ENCODE data around the gene CPNE5.

Gene CPNE5

GRCh38 chr6:36791521-36792135 is 47.6 kb downstream of the CPNE5 start:
- DNase-seq (ENCODE audit: low read depth) = no peak

DNA sequence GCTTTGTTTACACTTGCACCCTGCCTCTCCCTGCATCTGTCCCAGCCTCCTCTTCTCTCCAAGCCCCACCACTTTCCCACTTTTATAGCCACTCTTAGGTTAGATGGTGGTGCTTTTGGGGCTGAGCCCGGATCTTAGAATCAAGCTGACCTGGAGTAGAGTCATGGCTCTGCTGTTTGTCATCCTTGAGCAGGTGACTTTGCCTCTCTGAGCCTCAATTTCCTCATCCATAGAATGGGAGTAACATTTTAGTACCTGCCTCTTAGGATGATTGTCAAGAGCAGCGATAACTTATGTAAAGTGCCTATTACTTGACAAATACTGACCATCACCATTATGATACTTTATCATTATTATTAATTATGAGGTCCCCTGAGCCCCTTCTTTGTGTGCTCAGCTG is 48.2 kb downstream of the CPNE5 start:
- DNase-seq (ENCODE audit: low read depth) = no peak

DNA sequence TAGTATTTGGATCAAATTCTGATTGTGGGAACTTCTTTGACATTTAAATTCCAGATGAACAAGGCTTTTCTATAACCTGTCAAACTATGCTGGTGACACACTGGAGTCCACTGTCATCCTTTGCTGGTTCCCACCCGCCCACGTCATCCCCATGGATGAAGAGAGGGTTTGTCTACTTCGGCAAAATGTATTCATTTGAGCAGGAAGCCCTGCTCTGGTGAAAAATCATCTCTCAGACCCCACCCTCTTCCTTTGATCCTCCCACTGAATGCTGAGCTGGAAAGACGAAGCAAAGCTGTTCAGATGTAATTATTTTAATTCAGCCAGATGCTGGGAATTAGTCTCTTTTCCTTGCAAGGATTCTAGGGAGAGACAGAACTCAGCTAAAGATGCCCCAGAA is 50.5 kb downstream of the CPNE5 start:
- DNase-seq (ENCODE audit: low read depth) = no peak

DNA sequence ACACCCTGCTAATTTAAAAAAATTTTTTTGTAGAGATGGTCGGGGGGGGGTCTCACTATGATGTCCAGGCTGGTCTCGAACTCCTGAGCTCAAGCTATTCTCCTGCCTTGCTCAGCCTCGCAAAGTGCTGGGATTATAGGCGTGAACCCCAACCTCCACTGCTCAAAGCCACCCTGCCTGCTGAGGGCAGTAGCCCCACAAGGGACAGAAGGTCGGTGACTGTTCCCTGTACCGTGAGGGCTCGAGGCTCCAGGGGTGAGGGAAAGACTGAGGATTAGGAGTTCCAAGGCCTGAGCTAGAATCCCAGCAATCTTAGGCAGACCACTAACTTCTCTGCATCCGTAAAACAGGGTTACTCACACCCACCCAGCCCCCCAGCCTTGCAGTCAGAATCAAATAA is 51.1 kb downstream of the CPNE5 start:
- no peak for DNase-seq (ENCODE audit: low read depth)

GRCh38 chr6:36787210-36787609 is 52.0 kb downstream of the CPNE5 start:
- no peak for DNase-seq (ENCODE audit: low read depth)

DNA sequence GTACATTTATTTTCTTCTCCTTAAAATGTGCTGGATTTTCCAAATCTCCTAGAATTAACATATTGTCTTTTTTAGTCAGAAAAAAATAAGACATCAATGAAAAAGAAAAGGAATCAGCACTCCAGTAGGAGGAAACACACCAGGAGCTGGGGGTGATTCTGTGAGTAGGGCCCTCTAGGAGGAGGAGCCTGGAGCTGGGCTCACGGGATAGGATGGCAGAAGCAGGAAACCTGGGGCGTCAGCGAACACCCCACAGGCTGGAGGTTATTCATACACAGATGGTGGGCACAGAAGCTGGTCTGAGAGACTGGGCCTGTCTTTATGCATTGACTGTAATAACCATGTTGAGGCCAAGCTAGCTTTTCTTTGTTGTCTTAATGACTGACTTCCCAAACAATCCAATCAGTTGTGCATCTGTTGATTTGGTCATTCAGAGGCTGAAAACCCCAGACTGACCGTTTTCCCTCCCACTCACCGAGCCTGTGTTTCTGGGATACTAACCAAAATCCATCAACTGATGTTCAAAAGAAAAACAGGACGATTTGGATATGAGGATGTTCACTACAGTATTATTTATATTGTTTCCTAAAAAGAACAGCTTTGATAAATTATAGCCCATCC is 53.1 kb downstream of the CPNE5 start:
- DNase-seq (ENCODE audit: low read depth) = no peak

GRCh38 chr6:36784376-36784636 is 54.9 kb downstream of the CPNE5 start:
- DNase-seq (ENCODE audit: low read depth) = no peak

GRCh38 chr6:36783603-36784375 is 55.5 kb downstream of the CPNE5 start:
- DNase-seq (ENCODE audit: low read depth) = no peak

DNA sequence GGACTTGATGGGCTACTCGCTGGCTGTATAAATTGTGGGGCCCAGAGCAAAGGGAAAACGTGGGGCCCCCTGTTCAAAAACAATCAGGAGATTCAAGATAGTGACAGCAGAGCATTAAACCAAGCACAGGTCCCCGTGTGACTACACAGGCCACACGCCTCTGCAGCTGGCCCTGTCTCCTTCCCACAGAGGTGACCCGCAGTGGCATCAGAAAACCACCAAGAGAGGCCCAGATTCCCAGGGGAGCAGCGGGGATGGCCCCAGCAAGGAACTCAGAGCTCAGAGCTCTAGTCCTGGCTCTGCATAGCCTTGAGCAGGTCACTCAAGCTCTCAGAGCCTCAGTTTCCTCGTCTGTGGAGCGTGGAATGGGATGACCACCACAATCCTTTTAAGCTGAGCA is 57.6 kb downstream of the CPNE5 start:
- DNase-seq (ENCODE audit: low read depth) = no peak

DNA sequence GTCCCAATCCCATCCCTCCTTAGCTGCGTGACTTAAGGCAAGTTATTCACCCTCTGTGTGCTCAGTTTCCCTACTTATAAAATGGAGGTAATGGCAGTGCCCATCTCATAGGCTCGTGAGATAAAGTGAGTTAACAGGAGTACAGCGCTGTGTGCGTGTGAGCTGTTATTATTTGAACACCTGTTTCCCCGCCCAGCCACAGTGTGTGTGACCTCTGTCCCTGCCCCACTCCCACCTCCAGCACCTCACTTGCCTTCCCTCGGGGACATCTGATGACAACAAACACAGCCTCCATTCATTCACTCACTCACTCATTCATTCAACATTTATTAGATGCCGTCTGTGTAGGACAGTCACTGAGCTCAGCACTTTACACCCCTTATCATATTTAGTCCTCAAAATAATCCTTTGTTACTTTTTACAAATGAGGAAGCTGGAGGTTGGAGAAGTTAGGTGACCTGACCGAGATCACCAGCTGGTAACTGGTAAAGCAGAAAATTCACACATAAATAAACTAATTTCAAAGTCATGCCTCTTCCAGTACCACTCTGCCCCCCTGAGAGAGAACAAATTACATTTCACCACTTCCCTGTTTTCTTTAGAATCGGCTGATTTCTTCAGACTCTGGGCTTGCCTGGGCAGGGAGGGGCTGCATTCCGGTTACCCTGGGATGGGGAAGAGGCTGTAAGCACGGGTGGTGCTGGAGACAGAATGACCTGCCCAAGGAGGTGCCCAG is 58.6 kb downstream of the CPNE5 start:
- no peak for DNase-seq (ENCODE audit: low read depth)

- DNase-seq (ENCODE audit: low read depth) = no peak
Measured at GRCh38 chr6:36779227-36779626, 60.0 kb downstream of the CPNE5 start.

DNA sequence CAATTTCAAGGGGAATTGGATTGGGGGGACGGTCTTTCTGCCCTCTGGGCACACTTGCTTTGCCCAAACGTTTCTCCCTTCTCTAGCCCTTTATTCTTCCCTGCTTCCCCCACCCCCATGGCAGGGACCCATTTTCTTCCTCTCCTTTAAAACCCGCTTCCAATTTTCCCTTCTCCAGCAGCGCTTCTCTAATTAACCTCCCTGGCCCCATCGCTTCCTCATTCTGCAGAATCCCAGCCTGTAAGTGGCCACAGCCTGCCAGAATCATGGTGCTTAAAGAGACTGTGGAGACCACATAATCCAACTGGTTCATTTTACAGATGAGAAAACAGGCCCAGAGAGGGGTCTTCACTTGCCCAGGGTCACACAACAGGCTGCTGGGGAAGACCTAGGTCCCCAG is 61.4 kb downstream of the CPNE5 start:
- no peak for DNase-seq (ENCODE audit: low read depth)

DNA sequence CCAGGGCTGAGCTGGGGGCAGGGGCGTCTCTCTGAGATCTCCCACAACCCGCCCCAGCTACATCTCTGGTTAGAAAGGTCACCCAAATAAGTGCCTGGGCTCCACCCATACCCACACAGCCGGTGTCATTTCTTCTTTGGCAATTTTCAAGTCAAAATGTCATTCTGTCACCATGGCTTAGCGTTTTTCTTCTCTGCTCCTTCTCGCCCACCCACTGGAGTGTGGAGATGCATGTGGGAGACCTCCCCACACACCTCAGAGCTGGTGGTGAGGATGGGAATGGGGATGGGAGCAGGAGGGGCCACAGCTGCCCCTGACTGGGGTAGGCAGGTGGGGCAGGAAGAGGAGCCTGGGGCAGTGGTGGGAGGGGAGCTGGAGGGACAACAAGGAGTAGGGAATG is 63.1 kb downstream of the CPNE5 start:
- no peak for DNase-seq (ENCODE audit: low read depth)

- DNase-seq (ENCODE audit: low read depth) = no peak
Measured at GRCh38 chr6:36774331-36774730, 64.9 kb downstream of the CPNE5 start.

DNA sequence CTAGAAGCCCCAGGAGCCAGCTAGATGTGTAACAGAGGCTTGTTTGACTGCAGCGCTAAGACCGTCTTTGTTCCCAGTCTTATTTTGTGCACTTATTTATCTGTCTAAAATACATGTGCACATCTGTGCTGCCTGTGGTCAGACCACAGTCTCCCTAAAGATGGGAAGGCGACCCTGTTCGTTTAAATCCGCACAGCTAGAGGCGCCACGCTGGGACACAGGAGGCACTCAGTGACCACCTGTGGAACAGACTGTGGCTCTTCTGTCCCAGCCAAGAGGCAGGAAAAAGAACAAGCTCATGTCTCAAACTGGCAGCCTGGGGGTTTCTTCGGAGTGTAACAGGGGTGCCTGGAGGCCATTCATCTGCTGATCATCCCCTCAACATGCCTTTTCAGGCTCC is 66.8 kb downstream of the CPNE5 start:
- no peak for DNase-seq (ENCODE audit: low read depth)

- DNase-seq (ENCODE audit: low read depth) = no peak
Measured at GRCh38 chr6:36771145-36771544, 68.1 kb downstream of the CPNE5 start.

DNA sequence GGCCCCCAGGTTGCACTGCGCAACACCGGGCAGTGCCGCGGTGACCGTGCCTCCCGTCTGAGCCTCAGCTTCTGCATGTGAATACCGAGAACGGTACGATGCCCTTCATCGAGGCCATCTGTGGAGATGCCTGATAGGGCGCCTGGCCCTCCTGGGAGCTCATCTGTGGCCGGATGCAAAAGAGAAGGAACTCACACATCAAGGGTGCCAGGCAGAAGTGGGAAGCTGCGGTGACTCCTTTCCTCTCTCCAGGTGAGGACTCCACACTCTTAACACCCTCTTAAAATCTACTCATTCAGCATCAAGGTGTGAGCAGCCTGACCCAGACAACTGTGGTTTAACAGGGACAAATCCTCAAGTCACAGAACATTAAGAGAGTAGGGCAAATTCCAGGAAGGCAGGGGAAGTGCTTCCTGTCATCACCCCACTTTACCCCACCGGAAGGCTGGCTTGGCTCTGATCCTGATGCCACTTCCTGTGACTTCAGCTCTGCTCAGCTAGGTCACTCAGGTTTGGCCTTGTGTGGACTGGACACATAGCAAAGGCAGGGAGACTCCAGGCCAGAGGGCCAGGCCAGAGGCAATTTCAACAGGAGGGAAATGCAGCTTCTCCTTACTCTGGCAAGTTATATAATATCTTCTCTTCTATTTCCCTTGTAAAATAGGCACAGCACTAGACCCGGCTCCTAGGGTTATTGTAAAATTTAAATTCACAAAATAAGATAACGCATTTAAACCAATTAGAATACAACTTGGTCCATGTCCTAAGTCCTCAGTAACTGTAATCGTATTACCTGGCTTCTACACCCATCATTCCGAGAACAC is 69.4 kb downstream of the CPNE5 start:
- DNase-seq (ENCODE audit: low read depth) = no peak

GRCh38 chr6:36769183-36769675 is 70.0 kb downstream of the CPNE5 start:
- DNase-seq (ENCODE audit: low read depth) = no peak

- DNase-seq (ENCODE audit: low read depth) = no peak
Measured at GRCh38 chr6:36766399-36766945, 72.8 kb downstream of the CPNE5 start.

DNA sequence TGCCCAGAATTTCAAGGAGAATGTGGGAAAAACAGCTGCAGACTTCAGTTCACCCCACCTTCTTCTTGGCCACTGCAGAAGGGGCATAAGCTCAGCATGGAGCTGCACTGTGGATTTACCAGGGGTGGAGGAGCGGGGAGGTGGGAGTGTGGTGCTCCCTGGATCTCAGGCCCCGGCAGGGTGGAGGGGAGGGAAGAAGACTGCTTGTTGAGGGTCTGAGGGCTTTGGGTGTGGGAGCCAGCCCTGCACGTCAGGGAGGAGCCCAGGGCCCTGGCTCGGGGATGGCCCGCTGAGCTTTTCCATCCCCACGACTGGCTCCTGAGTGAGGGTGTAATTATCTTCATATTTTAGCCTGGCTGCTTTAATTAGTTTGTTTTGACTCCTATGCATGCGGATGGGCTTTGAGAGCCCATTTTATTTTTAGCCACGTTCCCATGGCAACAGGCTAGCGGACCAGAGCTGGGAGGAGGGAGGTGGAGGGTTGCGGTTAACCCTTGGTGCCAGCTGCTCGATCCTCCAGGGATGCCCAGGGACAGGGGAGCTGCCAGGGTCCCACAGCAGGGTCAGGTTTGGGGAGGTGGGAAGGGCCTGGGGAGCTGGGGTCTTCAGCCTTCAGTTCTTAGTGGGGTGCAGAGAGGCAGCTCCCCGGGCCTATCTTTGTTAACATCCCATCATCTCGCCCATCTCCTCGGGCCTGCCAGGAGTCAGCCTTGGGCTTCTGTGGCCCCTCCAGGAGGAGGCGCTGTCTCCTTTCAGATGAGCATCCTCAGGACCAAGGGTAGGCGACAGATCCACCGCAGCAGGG is 73.4 kb downstream of the CPNE5 start:
- peak; percentile 43 for DNase-seq (ENCODE audit: low read depth)

GRCh38 chr6:36765190-36765589 is 74.1 kb downstream of the CPNE5 start:
- DNase-seq (ENCODE audit: low read depth) = no peak

Data from stimulated activated CD8-positive, alpha-beta memory T cell treated with anti-CD3 and anti-CD28 coated beads, Interleukin-12 subunit alpha, Interleukin-12 subunit beta, amount 100 ng/mL, for 4 hours (primary cell).